DMS153 treated with DMSO at 0.1 percent for 48 hours (cell line): ENCODE results near the gene ROM1.
"Not testable (repeated sequence)": the region's sequence is repeated elsewhere in the genome, so short reads cannot be mapped to it uniquely, and the experiment has no call there.

ENCODE experiments used
- DNase-seq: peaks from one replicate; lab custom pipeline; 2025; ENCODE audit not compliant: unreplicated experiment; lab: John Stamatoyannopoulos, UW

The ROM1 gene

DNA sequence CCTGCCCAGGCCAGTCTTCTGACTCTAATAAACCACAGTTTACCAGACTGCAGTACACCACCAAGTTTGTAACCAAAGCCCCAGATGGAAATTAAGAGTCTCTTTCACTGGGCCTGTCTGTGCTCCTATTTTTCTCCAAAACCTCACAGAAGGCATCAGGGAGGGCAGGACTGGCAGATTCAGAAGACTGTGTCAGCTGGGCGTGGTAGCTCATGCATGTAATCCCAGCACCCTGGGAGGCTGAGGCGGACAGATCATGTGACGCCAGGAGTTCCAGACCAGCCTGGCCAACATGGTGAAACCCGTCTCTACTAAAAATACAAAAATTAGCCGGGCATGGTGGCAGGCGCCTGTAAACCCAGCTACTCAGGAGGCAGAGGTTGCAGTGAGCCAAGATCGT, 27.7 kb upstream of the ROM1 start:
- DNase-seq: not testable (repeated sequence)

DNA sequence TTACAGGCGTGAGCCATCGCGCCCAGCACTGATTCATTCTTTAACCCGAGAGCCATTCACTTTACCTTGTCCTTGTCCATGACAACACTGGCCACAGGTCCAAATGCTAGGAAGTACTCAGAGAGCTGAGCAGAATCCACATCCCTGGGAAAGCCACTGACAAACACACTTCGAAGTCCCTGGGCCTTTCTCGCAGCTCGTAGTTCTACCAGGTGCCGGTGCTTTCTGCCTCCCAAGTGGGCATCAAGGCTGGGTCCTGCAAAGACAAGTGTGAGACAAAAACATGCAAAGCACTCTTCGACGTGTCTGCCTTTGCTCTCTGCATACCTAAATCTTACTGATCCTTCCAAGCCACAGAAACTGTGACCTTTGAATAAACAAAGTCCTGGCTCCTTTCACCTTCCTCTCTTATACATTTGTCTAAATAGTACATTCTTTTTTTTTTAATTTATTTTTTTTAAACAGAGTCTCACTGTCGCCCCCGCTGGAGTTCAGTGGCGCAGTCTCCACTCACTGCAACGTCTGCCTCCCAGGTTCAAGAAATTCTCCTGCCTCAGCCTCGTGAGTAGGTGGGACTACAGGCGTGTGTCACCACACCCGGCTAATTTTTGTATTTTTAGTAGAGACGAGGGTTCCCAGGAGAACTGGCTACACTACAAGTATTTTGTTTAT, 24.0 kb upstream of the ROM1 start:
- no peak for DNase-seq

GRCh38 chr11:62591448-62592145, 21.5 kb upstream of the ROM1 start, which contains the start of gene TUT1:
TUT1 (minus strand) TSS chr11:62591523; CDS start chr11:62591485, 38 bp downstream.
- peak; percentile 97 for DNase-seq

GRCh38 chr11:62592146-62592815, 20.8 kb upstream of the ROM1 start:
- no peak for DNase-seq

DNA sequence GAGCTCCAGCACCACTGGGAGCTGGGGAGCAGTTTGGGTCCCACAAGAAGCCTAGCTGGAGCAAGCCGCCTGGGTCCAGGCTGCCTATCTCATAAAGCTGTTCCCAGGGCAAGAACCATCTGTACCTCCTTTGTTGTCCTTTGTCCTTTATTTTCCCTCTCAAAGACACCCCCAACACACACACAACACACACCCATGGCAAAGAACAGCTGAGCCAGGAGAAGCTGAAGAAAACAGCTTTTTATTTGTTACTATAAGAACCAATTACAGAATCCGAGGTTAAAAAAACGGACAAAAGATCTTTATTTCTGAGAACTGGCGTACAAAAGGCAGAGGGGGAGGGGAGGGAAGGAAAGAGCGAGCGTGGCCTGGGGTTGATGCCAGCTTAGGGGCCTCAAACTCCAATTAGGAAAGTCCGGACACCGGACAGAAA, 20.1 kb upstream of the ROM1 start:
- no peak for DNase-seq

DNA sequence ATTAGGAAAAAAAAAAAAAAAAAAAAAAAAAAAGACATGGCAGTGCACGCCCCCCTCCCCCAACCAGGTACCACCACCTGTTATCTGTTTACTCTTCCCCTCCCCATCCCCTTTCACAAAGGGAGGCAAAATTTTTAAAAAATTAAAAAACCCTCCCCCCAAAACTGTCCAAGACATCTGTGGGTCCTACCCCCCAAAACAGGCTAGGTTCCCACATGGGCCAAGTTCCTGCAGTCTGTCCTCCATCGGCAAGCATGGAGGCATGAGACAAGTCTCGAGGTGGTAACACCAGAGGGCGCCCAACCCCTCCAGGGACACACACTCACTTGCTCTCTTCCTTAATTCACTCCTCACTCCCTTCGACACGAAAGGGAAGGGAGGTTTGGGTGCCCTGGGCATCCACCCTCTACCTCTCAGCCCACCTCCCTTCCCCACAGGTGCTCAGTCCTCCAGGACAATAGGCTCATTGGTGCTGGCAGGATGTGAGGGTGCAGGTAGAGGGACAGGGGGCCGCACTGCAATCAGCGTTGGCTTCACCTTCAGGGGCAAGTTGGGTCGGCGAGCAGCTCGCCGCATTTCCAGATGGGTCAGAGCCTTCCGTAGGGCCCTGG, 19.5 kb upstream of the ROM1 start:
- DNase-seq: peak; percentile 51

DNA sequence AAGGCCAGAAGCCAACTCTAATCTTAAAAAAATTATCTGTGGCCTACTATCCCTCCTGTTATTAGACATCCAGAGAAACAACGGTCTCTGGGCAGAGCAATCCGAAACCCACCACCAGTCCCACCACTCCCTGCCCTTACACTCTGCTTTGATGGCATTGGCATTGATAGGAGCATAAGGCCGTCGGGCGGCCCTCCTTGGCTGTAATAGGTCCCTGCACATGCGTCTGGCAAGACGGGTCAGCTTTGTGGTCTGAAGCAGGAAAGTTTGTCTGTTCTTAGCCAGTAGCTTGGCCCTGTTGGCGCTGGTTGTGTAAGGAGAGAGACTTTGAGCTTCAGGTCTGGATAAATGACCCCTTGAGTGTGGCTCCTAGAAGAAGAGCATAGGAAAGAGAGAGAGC, 17.9 kb upstream of the ROM1 start:
- no peak for DNase-seq

DNA sequence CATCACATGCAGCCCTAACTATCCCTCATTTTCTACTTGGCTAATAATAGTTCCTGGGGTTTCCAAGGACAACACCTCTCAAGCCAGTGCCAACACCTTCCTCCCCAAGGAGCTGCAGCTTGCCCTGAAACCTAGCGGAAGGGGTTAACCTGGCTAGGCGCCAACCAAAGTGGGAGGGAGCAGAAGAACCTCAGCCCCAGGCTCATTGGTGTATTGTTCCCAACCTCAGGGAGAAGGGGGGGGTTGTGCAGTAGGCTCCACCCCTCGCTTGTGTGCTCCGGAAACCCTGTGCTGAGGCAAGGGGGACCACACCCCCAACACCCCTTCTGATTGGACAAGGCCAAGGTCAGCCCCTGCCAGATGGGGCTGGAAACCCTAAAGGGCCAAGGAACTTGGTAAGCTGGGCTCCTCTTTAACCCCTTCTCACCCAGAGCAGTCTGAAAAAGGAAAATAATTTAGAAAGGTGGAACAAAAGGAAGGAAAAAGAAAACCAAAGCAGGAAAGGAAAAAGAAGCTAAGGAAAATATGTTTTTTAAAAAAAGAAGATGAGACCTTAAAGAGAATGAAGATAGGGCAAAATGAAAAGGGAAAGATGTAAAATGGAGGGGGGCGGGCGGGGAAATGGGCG, 13.9 kb upstream of the ROM1 start:
- DNase-seq: peak; percentile 27

DNA sequence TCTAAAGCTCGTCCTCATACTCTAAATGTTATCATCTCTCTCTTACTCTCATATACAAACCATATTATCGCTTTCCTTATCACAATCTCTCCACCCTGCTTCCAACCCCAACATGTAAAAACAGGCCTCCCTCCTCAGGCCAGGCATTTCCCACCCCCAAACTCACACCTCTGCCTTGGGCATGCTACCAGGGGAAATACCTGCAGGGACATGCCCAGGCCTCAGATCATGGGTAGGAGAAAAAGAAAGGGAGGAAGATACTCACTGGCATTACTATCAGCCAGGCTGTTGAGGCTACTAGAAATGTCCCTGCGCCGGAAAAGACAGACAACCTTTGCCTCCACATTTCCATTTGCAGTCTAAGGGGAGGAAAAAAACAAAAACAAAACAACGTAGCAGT, 13.2 kb upstream of the ROM1 start:
- DNase-seq: no peak

DNA sequence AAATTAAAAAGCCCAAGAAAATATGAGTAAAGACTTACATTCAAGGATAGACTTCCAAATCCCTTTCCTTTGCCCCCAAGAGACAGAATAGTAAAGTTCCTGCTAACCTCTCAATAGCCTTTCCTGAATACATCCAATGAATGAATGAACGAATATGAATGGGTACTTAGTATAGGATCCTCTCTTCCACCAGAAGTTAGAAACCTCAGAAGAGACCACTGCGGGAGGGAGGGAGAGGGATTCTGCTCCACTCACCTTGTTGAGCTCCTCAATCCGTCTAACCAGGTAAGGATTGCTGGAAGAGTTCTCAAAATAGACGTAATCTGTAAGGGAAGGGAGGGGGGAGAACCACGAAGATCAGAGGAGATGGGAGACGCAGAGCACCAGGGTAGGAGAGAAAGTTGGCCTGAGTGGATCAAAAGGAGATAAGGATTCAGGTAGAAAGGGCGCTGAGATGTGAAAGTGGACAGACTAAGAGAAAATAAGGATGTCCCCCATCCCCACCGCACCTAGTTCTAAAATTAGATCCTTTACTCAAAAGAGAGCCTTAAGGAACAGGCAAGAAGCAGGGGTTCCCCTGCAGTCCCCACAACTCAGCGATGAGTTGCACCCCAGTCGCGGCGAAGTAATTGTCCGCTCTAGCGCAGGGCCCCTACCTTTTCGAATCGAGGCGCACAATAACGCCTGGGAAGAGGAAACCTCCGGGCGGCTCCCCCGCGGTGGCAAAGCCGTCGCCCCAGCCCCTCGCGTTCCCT, 12.5 kb upstream of the ROM1 start:
- DNase-seq: no peak

- no peak for DNase-seq
Measured at GRCh38 chr11:62601122-62601371, 12.0 kb upstream of the ROM1 start.

DNA sequence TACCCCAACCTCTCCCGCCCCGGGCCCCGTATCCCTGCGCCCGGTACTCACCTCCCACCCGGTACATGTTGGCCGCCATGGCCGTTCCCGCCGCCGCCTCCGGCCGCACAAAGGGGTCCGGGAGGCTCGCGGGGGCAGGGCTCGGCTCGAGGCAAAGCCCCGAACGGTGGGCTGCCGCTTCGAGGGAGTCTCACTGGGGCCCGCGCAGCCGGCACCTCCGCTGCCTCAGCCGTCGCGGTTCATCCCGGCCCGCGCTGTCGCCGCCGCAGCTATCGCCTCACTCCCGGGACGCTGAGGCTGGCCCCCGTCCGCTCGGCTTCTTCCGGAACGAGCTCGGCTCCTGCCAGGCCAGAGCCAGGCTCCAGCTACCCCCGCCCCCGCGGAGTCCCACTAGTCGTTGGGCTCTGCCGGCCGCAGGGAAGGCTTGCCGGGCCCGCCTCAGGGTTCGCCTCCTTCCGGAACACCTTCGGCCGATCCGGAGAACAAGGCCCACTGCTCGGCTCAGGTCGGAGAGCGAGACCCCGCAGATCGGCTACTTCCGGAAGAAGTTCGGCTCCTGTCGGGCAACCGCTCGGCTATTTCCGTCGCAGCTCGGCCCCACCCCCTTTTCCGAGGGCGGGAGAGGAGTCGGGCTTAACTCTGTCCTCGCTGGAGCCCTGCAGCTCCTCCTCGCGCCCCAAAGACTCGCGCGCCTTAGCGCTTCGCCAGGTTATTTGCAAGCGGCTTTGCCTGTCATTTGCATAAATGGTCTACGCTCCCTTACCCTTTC, 11.5 kb upstream of the ROM1 start, which contains the start of gene MTA2:
Gene MTA2, minus strand, starts transcription at position 494 of the 769 bp plus-strand sequence. Its CDS starts 415 bp downstream, at position 79.
- DNase-seq: peak; percentile 97

DNA sequence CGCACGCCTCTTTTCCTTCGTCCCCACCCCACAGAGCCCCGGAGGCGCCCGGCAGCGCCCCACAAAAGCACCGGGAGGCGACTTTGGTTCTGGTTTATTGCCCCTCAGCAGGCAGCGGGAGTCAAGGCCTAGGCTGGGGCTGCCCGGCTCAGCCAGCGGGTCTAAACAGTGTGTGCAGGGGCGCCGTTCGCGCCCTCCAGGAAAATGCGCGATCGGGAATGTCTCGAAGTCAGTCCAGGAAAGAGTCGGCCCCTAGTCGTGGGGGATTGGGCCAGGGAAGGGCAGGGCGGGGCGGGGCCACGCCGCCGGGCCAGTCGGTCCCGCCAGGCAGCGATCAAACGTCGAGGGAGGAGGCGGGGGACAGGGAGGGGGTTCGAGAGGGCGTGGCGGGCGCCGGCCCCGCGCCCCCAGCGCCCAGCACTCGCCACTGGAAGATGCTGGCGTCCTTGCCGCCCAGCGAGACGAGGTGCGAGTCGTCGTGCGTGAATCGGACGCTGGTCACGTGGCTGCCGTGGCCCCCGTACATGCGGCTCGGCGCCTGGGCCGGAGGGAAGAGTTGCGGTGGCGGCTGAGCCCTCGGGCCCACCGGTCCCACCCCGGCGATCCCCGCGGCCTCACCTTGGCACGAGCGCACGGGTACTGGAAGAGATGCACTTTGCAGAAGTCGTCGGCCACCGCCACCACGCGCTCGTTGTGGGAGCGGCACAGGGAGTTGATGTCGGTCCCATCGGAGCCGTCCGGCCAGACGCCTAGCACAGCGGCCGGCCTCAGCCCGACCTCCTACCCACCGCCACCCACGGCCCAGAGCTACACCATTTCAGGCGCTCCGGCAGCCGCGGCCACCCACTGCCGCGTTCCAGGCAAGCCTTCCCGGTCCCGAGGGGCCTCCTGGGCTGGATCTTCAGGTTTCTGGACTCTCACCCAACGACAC, 10.7 kb upstream of the ROM1 start:
- DNase-seq: peak; percentile 67

- DNase-seq: no peak
Measured at GRCh38 chr11:62603072-62603408, 10.0 kb upstream of the ROM1 start.

GRCh38 chr11:62603776-62604299, 9.2 kb upstream of the ROM1 start:
- DNase-seq: no peak

DNA sequence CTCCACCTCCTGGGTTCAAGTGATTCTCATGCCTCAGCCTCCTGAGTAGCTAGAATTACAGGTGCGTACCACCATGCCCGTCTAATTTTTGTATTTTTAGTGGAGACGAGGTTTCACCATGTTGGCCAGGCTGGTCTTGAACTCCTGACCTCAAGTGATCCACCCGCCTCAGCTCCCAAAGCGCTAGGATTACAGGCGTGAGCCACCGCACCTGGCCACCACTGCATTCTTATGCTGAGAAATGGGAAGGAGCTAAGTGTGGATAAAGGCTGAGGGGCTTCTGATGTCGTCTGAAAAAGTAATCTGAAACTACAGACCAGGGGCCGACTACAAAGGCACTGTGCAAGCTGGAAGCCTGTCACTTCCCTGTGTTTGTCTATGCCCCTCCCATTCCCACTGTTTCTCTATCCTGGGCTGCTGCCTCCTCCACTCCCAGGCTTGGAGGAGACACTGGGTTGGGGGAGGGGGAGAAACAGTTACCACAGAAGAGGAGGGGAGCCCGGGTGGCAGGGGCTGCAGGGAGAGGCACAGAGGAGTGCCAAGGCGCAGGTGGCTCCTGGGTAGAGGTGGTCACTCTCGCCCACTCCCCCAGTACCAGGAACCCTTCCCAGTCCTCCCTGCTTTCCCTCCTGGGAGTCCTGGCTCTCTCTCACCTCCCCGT, 8.5 kb upstream of the ROM1 start:
- DNase-seq: no peak

DNA sequence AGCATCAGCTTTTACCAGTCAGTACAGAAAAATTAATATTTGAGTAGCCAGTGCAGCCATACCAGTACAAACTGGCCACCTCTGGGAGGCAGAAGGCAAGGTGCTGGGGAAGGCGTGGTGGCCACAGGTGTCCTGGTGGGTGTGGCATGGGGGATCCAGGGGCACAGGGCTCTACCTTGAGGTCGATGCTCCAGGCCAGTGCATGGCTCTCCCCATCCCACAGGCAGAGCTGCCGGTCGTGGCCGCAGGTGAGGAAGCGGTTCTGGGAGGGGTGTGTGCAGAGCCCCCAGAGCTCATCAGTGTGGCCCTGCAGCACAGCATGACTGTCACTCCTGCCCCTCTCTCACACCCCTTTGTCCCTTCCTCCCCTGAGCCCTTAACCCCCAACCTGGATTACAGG, 7.6 kb upstream of the ROM1 start:
- no peak for DNase-seq

GRCh38 chr11:62605902-62606301, 7.2 kb upstream of the ROM1 start:
- no peak for DNase-seq
